Astrocyte of the spinal cord (primary cell): Measurements from ENCODE around the gene ARHGEF26.

Experiments used
- DNase-seq: peaks from one replicate; pipeline ENCODE4 v3.0.0; 2011; ENCODE audit warnings: low read depth, low spot score
- H3K4me3 ChIP-seq: 2 replicates; pipeline ENCODE4 v1.5.1; 2011; ENCODE audit warnings: low read depth, mild to moderate bottlenecking, low read length, moderate library complexity
- in situ Hi-C: cut with HindIII; loops from 2 replicates; pipeline ENCODE4 v1.10.0; 2017; ENCODE audit warnings: low sequenced_read_pairs
- TF ChIP-seq, protein P1 (sequence below): IDR thresholded peaks from 2 replicates; pipeline ENCODE4 v1.5.1; 2012; ENCODE audit warnings: low read depth, mild to moderate bottlenecking, low read length, inconsistent platforms

Gene ARHGEF26

DNA sequence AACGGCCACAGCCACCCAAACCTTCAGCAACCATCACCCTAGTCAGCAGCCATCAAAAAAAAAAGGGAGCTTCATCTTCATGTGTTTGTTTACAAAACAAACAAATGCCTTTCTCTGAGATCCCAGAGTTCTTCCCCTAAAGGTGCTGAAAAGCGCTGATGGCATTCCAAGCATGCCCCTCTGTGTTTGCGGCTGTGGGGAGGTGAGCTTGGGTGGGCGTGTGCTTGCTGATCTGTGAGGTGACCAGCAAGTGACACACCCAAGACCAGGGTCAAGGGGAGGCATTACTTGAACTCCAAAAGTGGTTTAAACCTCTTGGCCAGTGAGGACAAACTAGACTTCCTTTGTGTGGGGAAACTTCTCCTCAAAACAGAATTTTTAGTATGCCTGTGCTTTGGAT, 121.6 kb downstream of the ARHGEF26 start:
- TF ChIP-seq, protein P1, sequence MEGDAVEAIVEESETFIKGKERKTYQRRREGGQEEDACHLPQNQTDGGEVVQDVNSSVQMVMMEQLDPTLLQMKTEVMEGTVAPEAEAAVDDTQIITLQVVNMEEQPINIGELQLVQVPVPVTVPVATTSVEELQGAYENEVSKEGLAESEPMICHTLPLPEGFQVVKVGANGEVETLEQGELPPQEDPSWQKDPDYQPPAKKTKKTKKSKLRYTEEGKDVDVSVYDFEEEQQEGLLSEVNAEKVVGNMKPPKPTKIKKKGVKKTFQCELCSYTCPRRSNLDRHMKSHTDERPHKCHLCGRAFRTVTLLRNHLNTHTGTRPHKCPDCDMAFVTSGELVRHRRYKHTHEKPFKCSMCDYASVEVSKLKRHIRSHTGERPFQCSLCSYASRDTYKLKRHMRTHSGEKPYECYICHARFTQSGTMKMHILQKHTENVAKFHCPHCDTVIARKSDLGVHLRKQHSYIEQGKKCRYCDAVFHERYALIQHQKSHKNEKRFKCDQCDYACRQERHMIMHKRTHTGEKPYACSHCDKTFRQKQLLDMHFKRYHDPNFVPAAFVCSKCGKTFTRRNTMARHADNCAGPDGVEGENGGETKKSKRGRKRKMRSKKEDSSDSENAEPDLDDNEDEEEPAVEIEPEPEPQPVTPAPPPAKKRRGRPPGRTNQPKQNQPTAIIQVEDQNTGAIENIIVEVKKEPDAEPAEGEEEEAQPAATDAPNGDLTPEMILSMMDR, result no peak
- no peak for DNase-seq
- H3K4me3 ChIP-seq, result no peak overlapping the region
- in situ Hi-C loops, result no loop called here

DNA sequence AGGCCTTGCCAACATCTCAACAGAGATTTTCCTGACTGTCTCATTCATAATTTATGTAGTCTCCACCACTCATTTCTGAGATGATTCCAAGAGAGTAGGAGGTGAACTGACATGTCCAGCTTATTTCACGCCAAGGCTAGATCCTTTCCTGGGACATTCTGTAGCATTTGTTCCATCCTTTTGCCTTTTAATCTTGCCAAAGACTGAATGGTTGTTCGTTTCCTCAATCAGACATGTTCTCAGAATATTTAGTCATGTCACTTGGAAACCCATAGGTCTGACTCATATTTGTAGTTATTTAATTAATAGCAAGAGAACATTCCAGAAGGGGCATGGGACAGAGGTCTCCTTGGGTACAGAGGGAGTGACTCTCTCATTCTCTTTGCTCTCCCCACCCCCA, 122.2 kb downstream of the ARHGEF26 start:
- DNase-seq, result peak; percentile 60
- H3K4me3 ChIP-seq, result no peak overlapping the region
- in situ Hi-C loops, result no loop called here
- TF ChIP-seq, protein P1, result no peak

DNA sequence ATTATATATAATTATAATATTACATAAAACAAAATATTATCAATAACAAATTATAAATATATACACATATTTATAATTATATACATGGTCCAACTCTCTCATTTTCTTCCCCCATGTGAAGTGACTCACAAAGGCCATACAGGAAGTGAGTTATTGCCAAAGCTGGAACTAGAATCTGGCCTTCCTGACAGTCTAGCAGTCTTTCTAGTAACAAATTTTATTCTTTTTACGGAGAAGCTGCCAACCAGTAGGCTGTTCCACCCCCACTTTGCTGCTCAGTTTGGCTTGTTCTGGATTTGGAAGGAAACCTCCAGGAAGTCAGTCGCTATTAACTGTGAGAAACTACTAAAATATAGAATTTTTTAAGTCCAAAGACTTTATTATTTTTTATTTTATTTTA, 123.5 kb downstream of the ARHGEF26 start:
- TF ChIP-seq, protein P1, result no peak
- in situ Hi-C loops, result no loop called here
- DNase-seq, result peak; percentile 47
- H3K4me3 ChIP-seq, result no peak overlapping the region

DNA sequence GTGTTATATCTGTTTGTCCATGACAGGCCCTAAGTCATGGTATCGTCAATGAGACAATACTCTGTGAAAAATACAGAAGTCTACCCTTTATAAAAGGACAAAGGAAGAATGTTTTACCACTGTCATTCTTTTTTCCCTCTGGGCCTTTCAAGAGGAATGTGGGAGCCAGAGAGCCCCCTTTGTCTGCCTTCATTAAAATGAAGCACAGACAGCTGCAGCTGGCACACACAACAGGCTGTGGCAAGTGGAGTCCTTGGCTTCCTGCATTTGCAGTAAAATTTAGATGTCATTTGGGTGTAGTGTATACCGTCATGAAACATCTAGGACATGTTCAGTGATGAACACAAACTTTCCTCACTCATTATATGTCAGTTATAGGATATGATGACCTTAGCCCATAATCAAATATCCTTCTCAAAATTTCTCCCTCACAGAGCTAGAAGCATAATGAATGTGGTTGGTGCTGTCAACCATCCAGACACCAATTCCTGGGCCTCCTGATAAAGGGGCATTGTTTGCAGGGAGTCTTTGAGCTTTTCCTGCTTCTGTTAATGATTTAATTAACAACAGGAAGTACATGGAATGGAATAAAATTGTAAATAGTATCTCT, 126.7 kb downstream of the ARHGEF26 start:
- TF ChIP-seq, protein P1, result no peak
- no peak overlapping the region for H3K4me3 ChIP-seq
- in situ Hi-C loops, result no loop called here
- DNase-seq, result no peak

DNA sequence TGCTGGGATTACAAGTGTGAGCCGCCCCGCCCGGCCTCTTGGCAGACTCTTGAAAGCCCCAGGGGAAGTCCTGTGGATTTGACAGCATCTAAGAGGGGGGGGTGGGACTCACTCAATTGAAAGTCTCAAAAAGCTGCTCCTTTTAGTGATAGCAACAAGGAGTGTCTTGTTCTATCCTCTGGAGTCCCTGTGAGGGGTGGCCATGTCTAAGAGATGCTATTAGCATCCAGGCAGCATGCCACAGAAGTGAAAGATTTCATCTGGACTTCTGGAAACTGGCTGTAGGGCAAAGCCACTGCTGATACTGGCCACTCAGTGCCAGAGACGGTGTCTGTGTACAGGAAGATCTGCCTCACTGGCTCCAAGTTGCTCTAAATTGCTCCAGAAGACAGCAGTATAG, 129.1 kb downstream of the ARHGEF26 start:
- no peak for DNase-seq
- TF ChIP-seq, protein P1, result no peak
- H3K4me3 ChIP-seq, result no peak overlapping the region
- in situ Hi-C loops, result no loop called here

DNA sequence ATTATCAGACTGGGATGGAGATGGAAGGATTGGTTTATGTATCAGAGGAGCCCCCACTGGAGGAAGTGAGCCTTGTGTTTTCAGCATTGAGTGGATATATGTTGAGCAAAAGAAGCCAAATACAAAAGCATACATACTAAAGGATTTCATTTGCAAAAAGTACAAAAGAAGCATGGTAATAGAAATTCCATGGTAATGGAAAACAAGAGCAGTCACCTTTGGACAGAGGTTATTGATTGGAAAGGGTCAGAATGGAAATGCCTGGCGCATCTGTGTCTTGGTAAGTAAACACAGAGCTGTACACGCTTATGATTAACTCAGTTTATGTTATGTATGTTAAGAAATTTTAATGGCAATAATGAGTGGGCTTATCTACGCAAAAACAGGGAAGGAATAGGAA, 130.4 kb downstream of the ARHGEF26 start:
- no peak for DNase-seq
- no peak overlapping the region for H3K4me3 ChIP-seq
- TF ChIP-seq, protein P1, result no peak
- in situ Hi-C loops, result no loop called here
